ENCODE data around the gene MTIF3.

MTIF3 gene

GRCh38 chr13:27450921-27451471, 632 bp upstream of the MTIF3 start:
- DNase-seq = peak; percentile 58

- no peak for DNase-seq
Measured at GRCh38 chr13:27449081-27449603, 1.2 kb downstream of the MTIF3 start.

DNA sequence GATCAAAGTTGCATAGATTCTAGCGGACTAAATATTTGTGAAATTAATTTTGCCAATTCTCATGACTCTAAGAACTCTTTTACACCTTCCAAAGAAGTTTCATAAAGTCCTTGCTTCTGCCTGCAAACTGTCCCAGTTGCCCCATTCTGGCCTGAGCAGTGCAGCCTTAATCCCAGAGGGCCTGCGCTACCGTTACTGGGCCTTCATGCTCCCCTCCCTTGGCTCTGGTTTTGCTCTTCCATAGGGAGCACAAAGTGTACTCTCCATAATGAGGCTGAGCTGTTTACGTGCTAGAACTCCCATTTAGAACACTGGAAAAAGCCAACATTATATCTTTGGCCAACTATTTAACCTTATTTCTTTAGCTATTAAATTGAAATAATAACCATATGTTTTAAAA, 2.1 kb downstream of the MTIF3 start:
- DNase-seq = no peak

GRCh38 chr13:27446986-27447583, 3.3 kb downstream of the MTIF3 start:
- no peak for DNase-seq

- no peak for DNase-seq
Measured at GRCh38 chr13:27442797-27443196, 7.6 kb downstream of the MTIF3 start.

- DNase-seq = no peak
Measured at GRCh38 chr13:27442071-27442647, 8.2 kb downstream of the MTIF3 start.

DNA sequence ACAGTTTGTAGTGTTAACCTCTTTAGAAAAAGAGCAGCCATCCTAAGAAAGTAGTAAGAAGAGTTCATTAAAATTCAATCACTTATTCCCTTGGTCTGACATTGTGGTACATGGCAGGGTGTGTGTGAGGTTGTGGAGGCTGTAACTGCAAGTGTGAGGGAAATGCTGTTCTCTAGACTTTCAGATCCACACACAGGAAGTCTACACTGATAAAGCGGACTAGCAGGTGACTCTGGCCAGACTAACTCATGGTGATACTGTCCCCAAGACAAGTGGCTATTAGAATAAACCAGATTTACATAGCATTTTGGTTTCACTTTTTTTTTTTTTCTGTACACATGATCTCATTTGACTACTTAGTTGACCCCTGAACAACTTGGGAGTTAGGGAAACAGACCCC, 10.0 kb downstream of the MTIF3 start:
- no peak for DNase-seq

DNA sequence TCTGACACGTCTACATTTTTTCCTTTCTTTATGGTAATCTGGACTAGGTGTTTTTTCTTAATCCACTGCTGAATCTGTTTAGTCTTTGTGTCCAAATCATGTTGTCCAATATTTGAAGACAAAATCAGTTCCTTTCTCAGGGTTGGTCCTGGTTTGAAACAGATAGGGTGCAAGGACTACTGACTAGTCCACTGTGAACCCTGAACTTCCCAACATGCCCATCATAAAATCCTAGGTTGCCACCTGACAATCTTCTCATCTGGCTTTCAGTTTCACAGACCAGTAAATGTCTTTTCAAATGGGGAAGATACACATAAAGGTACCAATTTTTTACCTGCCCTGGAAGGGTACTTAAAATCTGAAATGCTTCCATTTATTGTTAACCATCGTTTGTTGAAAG, 13.2 kb downstream of the MTIF3 start:
- DNase-seq = no peak

DNA sequence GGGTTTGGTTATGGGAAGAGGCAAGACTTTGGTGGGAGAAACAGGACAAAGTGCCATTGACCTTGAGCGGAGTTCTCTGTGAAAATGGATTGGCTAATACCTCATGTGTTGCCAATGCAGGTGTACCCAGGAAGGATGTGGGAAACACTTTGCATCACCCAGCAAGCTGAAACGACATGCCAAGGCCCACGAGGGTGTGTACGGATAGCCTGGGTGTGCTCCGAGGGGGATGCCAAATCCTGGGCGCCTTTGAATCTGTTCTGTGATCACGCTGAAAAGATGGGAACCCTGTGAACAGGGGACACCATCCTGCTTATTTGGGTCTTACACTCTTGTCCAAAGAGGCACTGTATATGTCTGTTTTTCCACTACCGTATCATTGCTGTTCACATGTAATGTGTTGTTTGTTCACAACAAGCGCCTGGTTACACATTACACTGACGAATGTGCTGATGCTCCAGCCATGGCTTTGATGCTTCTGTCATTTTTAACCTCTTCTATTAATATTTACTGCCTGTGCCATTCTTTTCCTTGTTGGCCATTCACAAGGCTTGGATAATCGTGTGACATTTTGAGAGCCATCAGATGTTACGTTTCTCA, 17.7 kb downstream of the MTIF3 start:
- no peak for DNase-seq

GRCh38 chr13:27432180-27432579, 18.2 kb downstream of the MTIF3 start:
- DNase-seq = no peak

GRCh38 chr13:27428160-27428559, 22.2 kb downstream of the MTIF3 start:
- no peak for DNase-seq

GRCh38 chr13:27427641-27428040, 22.7 kb downstream of the MTIF3 start:
- DNase-seq = no peak

DNA sequence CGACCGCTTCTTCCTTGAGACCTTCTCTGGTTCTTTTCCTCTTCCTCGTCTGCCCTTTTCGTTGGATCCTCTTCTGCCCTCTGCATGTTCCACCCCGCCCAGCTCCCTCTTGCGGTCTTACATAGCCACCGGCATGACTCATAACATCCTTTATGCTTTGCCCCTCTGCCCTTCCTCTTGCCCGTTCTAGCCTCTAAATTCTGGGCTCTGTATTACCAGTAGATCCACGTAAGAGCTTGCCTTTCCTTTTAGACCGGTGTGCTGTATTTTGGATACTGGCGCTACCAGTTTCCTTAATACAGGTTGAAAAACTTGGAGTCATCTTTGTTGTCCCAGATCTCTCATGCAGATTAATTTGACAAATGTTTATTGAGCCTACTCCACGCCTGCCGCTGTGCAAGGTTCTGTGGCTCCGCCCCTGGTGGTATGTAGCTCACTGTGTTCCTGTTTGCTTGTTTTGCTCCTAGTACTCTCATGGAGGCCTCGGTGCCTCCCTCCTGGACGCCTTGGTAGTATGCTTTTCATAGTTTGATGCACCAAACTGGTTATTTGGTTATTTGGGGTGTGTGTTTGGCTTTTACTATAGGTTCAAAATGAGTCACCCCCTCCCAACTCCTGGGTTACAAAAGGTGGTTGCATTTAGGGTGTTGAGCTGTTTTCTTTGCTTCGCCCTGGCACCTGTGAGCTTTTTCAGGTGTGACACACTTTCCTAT, 24.3 kb downstream of the MTIF3 start:
- DNase-seq = peak; percentile 88

DNA sequence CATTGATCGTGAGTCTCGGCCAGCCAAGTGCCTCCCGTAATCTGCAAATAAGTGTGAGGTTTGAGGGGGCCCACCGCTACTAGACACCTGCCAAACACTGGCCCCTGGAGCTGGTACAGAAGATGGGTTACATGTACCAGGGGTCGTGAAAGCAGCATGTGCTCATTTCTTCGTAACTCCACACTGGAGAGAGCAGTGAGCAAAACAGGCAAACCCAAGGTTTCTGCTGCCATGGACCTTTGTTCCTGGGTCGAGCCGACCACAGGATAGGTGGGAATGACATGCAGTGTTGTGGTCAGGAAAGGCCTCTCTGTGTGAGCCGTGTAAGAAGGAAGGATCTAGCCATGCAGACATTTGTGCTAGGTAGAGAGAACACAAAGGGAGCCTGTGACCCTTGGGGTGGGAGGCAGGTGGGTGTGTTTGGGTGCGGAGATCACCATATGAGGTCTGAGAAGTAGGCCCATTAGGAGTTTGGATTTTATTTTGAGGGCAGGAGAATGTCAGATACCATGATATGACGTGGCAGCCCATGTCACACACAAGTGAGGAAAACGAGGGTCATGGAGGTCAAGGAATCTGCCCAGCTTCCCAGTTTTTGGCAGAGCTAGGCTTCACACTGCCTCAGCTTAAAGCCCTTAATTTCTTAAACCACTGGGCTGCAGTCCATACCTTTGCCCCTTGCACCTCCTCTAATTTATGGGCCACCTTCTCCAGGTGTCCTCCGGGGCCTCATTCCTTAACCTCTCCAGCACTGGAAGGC, 25.0 kb downstream of the MTIF3 start:
- peak; percentile 32 for DNase-seq

DNA sequence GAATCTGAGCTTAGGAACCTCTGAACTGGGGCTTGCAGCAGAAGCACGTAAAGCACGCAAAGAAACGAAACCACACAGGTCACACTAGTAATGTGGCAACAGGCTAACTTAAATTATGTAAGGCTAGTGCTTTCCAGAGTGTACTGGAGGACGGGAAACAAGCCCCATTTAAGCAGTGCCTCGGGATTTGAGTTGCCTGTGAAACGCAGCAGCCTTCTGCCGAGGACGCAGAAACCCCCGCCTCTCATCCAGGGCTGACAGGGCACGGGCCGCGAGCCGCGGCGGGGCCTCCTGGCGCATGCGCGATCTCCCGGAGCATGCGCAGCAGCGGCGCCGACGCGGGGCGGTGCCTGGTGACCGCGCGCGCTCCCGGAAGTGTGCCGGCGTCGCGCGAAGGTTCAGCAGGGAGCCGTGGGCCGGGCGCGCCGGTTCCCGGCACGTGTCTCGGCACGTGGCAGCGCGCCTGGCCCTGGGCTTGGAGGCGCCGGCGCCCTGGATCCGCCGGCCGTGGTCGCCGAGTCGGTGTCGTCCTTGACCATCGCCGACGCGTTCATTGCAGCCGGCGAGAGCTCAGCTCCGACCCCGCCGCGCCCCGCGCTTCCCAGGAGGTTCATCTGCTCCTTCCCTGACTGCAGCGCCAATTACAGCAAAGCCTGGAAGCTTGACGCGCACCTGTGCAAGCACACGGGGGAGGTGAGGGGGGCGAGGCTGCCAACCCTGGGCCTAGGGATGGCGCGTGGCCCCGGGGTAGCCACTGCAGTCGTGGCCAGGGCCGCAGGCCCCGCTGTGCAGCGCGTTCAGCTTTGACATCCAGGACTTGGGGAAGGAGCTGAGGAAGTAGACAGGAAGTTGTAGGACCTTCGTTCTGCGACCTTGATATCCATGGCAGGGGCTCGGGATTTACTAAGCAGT, 25.9 kb downstream of the MTIF3 start, which contains the start of gene GTF3A:
TSS of gene GTF3A (plus strand) at position 374 of the 912 bp plus-strand sequence.
- peak; percentile 87 for DNase-seq

DNA sequence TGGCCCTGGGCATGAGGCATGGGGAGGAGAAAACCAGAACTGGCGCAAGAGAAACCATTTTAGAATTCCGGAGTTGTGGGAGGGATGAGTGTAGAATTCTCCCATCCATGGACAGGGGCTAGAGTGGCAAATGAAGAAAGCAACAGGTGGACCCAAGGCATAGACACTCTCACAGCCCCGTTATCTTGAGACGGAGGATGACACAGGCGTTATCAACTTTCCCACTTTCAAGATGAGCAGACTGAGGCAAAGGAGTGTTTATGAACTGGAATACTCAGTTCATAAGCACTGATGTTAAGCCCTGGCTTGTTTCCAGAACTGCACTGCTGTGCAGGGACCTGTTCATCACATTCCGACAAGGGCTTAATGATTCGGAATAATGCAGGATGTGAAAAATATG, 27.0 kb downstream of the MTIF3 start:
- DNase-seq = no peak

DNA sequence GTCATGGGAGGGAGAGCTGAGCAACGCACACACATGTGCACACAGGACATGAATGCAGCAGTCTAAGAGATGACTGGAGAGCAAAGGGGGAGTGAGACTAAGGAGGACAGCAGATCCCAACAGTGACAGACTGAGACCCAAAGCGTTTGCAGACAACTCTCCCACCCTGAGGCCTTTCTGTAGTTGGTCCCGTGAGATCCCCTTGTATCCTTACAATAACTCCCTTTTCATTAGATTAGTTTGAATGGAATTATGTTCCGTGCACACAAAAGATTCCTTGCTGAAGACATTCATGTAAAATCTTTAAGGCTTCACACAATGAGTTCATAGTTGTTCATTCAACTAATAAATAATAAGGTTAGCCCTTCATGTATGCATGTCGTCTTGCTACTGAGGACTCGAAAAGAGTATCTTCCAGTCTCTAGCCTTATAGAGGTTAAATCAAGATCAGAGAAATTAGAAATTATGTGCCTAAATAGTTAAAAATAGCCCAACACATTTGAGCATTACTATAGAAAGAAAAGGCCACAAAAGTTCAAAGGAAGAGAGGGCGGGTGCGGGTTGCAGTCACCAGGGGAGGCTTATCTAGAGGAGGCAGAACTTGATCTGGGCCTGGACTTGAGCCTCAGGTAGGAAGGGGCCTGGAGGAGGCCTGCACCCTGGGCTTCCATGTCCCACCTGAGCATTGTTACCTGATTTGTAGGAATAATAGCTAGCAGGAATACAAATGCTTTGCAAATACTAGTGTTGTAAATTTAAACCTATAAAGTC, 29.1 kb downstream of the MTIF3 start:
- no peak for DNase-seq

GRCh38 chr13:27419328-27419727, 31.0 kb downstream of the MTIF3 start:
- no peak for DNase-seq

GRCh38 chr13:27415116-27415515, 35.2 kb downstream of the MTIF3 start:
- no peak for DNase-seq

DNA sequence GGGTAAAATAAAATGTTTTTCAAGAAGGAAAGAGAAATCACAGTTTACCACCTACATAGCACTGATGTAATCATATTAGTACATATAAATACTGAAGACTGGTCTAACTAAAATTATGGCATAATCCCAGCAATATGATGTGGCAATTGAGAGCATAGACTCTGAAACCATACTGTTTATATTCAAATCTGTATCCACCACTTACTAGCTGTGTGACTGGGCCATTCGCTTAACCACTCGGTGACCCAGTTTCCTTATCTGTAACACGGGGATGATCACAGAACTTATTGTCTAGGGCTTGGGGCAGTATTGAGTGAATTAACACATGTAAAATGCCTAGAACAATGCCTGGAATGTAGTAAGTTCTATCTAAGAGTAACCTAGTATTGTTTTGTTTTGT, 39.0 kb downstream of the MTIF3 start:
- no peak for DNase-seq

- no peak for DNase-seq
Measured at GRCh38 chr13:27409013-27409412, 41.4 kb downstream of the MTIF3 start.
